HG03354 (cell line): ENCODE results near the gene FILIP1.

Source experiments
- ATAC-seq: cut with Tn5 transposase; IDR thresholded peaks from one replicate; pipeline ENCODE4 v1.9.1; 2021; ENCODE audit warnings: mild to moderate bottlenecking; ENCODE audit not compliant: unreplicated experiment, poor library complexity, severe bottlenecking

FILIP1 gene

GRCh38 chr6:75495011-75495410 lies 1.4 kb upstream of the FILIP1 start:
- no peak for ATAC-seq

- no peak for ATAC-seq
These were observed 690 bp upstream of the FILIP1 start for GRCh38 chr6:75494290-75494689.

- no peak for ATAC-seq
These were observed 1.0 kb downstream of the FILIP1 start for GRCh38 chr6:75492386-75493153.

- no peak for ATAC-seq
These were observed 2.3 kb downstream of the FILIP1 start for GRCh38 chr6:75491291-75491690.

- ATAC-seq, result no peak
These were observed 2.9 kb downstream of the FILIP1 start for GRCh38 chr6:75490706-75491105.

- no peak for ATAC-seq
These were observed 4.6 kb downstream of the FILIP1 start for GRCh38 chr6:75489025-75489424.

- no peak for ATAC-seq
These were observed 5.6 kb downstream of the FILIP1 start for GRCh38 chr6:75488033-75488432.

GRCh38 chr6:75486850-75487518 lies 6.6 kb downstream of the FILIP1 start:
- no peak for ATAC-seq

- ATAC-seq, result peak; percentile 100
These were observed 9.1 kb downstream of the FILIP1 start for GRCh38 chr6:75484535-75484934.

- ATAC-seq, result no peak
These were observed 10.3 kb downstream of the FILIP1 start for GRCh38 chr6:75483136-75483952.

GRCh38 chr6:75481936-75482593 lies 11.5 kb downstream of the FILIP1 start:
- ATAC-seq, result no peak

- no peak for ATAC-seq
These were observed 12.2 kb downstream of the FILIP1 start for GRCh38 chr6:75481394-75481793.

- ATAC-seq, result no peak
These were observed 13.2 kb downstream of the FILIP1 start for GRCh38 chr6:75480425-75480824.

- ATAC-seq, result no peak
These were observed 13.9 kb downstream of the FILIP1 start for GRCh38 chr6:75479712-75480111.

GRCh38 chr6:75478929-75479328 lies 14.7 kb downstream of the FILIP1 start:
- no peak for ATAC-seq

GRCh38 chr6:75472885-75473284 lies 20.7 kb downstream of the FILIP1 start:
- peak; percentile 74 for ATAC-seq

GRCh38 chr6:75467966-75468365 lies 25.6 kb downstream of the FILIP1 start:
- no peak for ATAC-seq

- no peak for ATAC-seq
These were observed 26.3 kb downstream of the FILIP1 start for GRCh38 chr6:75467284-75467683.

- ATAC-seq, result no peak
These were observed 27.0 kb downstream of the FILIP1 start for GRCh38 chr6:75466636-75467035.

- ATAC-seq, result no peak
These were observed 29.7 kb downstream of the FILIP1 start for GRCh38 chr6:75463908-75464307.
